IMR-90 (cell line): ENCODE data around the gene DNAJB8. TPM values are rescaled to one million over a fixed set of nuclear protein-coding genes. Genes with fewer than 3 reads are reported as not detected.

Source experiments
- ATAC-seq: fragments of 200-7000 bp; cut with Tn5 transposase; 2 replicates; pipeline ENCODE4 v1.9.1; 2020; ENCODE audit warnings: low read depth, mild to moderate bottlenecking, moderate library complexity
- BruUV-seq: library from RNA; stranded (reverse); fragments of 400-500 nt; replicated peaks from 2 replicates; lab custom pipeline; 2021; lab: Mats Ljungman, UMichigan
- CTCF ChIA-PET: fragments of 300-600 bp; formaldehyde crosslinking; extraction: SDS; loops from one replicate; lab custom pipeline; 2021; ENCODE audit warnings: antibody characterized with exemption; lab: Yijun Ruan, JAX
- POLR2A ChIA-PET: fragments of 300-600 bp; sonication (Branson Sonifier 250); formaldehyde crosslinking; loops from one replicate; lab custom pipeline; 2022; ENCODE audit warnings: antibody characterized with exemption; ENCODE audit not compliant: unreplicated experiment; lab: Charles Lee
- DNase-seq: peaks from one replicate; pipeline ENCODE4 v3.0.0; 2013
- H2AFZ ChIP-seq: replicated peaks from 2 replicates; pipeline ENCODE3; 2013; ENCODE audit warnings: low read length, mild to moderate bottlenecking; ENCODE audit not compliant: poor library complexity
- H2AK5ac ChIP-seq: 2 replicates; pipeline ENCODE4 v1.6.1; 2013; ENCODE audit warnings: low read depth, low read length, inconsistent platforms
- H2AK9ac ChIP-seq: replicated peaks from 2 replicates; pipeline ENCODE3; 2013; ENCODE audit warnings: mild to moderate bottlenecking, low read depth, low read length, moderate library complexity; ENCODE audit not compliant: poor library complexity
- H2BK120ac ChIP-seq: 2 replicates; pipeline ENCODE4 v1.6.1; 2013; ENCODE audit warnings: low read depth, low read length, inconsistent platforms
- H2BK15ac ChIP-seq: 3 replicates; pipeline ENCODE4 v1.6.1; 2013; ENCODE audit warnings: low read depth, low read length, inconsistent platforms
- H2BK20ac ChIP-seq: 2 replicates; pipeline ENCODE4 v1.6.1; 2013; ENCODE audit warnings: low read depth, mild to moderate bottlenecking, inconsistent platforms, low read length, moderate library complexity
- H2BK5ac ChIP-seq: 2 replicates; pipeline ENCODE4 v1.6.1; 2013; ENCODE audit warnings: mild to moderate bottlenecking, low read depth, low read length, inconsistent platforms; ENCODE audit not compliant: poor library complexity, severe bottlenecking
- H3K14ac ChIP-seq: replicated peaks from 2 replicates; pipeline ENCODE4 v1.6.1; 2013; ENCODE audit warnings: low read depth, low read length, inconsistent platforms
- H3K18ac ChIP-seq: 2 replicates; pipeline ENCODE4 v1.6.1; 2013; ENCODE audit warnings: low read depth, low read length, control low read depth
- H3K23ac ChIP-seq: 2 replicates; pipeline ENCODE4 v1.6.1; 2013; ENCODE audit warnings: low read depth, low read length, inconsistent platforms
- H3K27ac ChIP-seq: 2 replicates; pipeline ENCODE4 v1.5.1; 2013; ENCODE audit warnings: mild to moderate bottlenecking, control low read depth, low read length; ENCODE audit not compliant: insufficient read depth
- H3K27me3 ChIP-seq: 2 replicates; pipeline ENCODE4 v1.6.1; 2013; ENCODE audit warnings: low read length; ENCODE audit not compliant: control insufficient read depth, insufficient read depth
- H3K36me3 ChIP-seq: 2 replicates; pipeline ENCODE4 v1.6.1; 2013; ENCODE audit warnings: low read length, mixed read lengths; ENCODE audit not compliant: control insufficient read depth, insufficient read depth
- H3K4ac ChIP-seq: 2 replicates; pipeline ENCODE4 v1.6.1; 2013; ENCODE audit warnings: low read depth, low read length, inconsistent platforms
- H3K4me1 ChIP-seq: 2 replicates; pipeline ENCODE4 v1.6.1; 2013; ENCODE audit warnings: low read length, mixed read lengths; ENCODE audit not compliant: control insufficient read depth, insufficient read depth
- H3K4me2 ChIP-seq: 2 replicates; pipeline ENCODE4 v1.6.1; 2013; ENCODE audit warnings: low read depth, mild to moderate bottlenecking, control low read depth, low read length, moderate library complexity
- H3K4me3 ChIP-seq: 2 replicates; pipeline ENCODE4 v1.5.1; 2013; ENCODE audit warnings: low read depth, mild to moderate bottlenecking, control low read depth, low read length, moderate library complexity; ENCODE audit not compliant: insufficient read depth
- H3K56ac ChIP-seq: 2 replicates; pipeline ENCODE4 v1.6.1; 2013; ENCODE audit warnings: low read length, inconsistent platforms; ENCODE audit not compliant: insufficient read depth; ENCODE audit errors: extremely low read depth
- H3K79me1 ChIP-seq, 2 experiments: 2 replicates each; pipeline ENCODE4 v1.6.1; 2013; ENCODE audit warnings: low read length in 2 of 2, inconsistent platforms in 1 of 2, low read depth in 1 of 2
- H3K9ac ChIP-seq: 2 replicates; pipeline ENCODE4 v1.6.1; 2013; ENCODE audit warnings: low read depth, low read length, control low read depth
- H3K9me1 ChIP-seq: 2 replicates; pipeline ENCODE4 v1.6.1; 2013; ENCODE audit warnings: low read length, inconsistent platforms; ENCODE audit not compliant: insufficient read depth
- H3K9me3 ChIP-seq: 2 replicates; pipeline ENCODE4 v1.6.1; 2013; ENCODE audit warnings: low read length; ENCODE audit not compliant: control insufficient read depth, insufficient read depth
- H4K20me1 ChIP-seq: 2 replicates; pipeline ENCODE4 v1.6.1; 2013; ENCODE audit warnings: low read length, inconsistent platforms; ENCODE audit not compliant: insufficient read depth
- H4K5ac ChIP-seq: 2 replicates; pipeline ENCODE4 v1.6.1; 2013; ENCODE audit warnings: mild to moderate bottlenecking, low read depth, low read length, control low read depth
- H4K8ac ChIP-seq, 2 experiments: 2 replicates each; pipeline ENCODE4 v1.6.1; 2013; ENCODE audit warnings: low read depth in 2 of 2, low read length in 2 of 2, control low read depth in 1 of 2, inconsistent platforms in 1 of 2
- H4K91ac ChIP-seq: 2 replicates; pipeline ENCODE4 v1.6.1; 2013; ENCODE audit warnings: low read depth, low read length, inconsistent platforms; ENCODE audit not compliant: insufficient read depth
- CEBPB ChIP-seq: IDR thresholded peaks from 2 replicates; pipeline ENCODE4 v1.6.1; 2012; ENCODE audit warnings: low read depth, low read length, improper control_type of control experiment
- NFE2L2 ChIP-seq: fragments of 150-350 bp; IDR thresholded peaks from 2 replicates; pipeline ENCODE4 v1.6.1; 2016; ENCODE audit warnings: low read depth, mild to moderate bottlenecking, low read length
- SMC3 ChIP-seq: fragments of 150-350 bp; IDR thresholded peaks from 2 replicates; pipeline ENCODE4 v1.6.1; 2016; ENCODE audit warnings: low read depth, mild to moderate bottlenecking, antibody characterized with exemption, low read length, moderate library complexity
- WGBS, 2 experiments: methylation state at CpG; one replicate each; pipeline versions ENCODE4 v1.1.5 to v1.1.7; 2013; ENCODE audit warnings: missing lambda C conversion rate in 2 of 2; ENCODE audit not compliant: insufficient read length in 1 of 2; ENCODE audit errors: extremely low coverage in 2 of 2; 5-methylcytosine and 5-hydroxymethylcytosine counted together
- dilution Hi-C: fragments of 300-500 bp; cut with HindIII; formaldehyde crosslinking; loops from one replicate; pipeline ENCODE4 v1.14.3; 2018; ENCODE audit warnings: low sequenced_read_pairs; ENCODE audit not compliant: unreplicated experiment
- in situ Hi-C: fragments of 300-500 bp; cut with MboI; formaldehyde crosslinking; loops from 3 replicates; pipeline ENCODE4 v1.14.3; 2019; ENCODE audit warnings: low sequenced_read_pairs, inconsistent platforms, mixed read lengths
- intact Hi-C: fragments of 100-400 bp; cut with micrococcal nuclease; formaldehyde crosslinking; loops from 2 replicates; pipeline ENCODE4 v1.10.0; 2022
- polyA plus RNA-seq, 3 experiments: library from polyadenylated mRNA; depleted of rRNA; stranded (reverse); fragments of >200 nt; gene quantifications; 2 replicates each; pipeline ENCODE4 v1.2.3, GENCODE V29; 2012; ENCODE audit warnings: low replicate concordance in 1 of 3
- total RNA-seq: library from RNA; depleted of rRNA; stranded (reverse); fragments of >200 nt; gene quantifications from 2 replicates; pipeline ENCODE4 v1.2.3, GENCODE V29; 2012

Gene DNAJB8
- total and polyA plus RNA-seq, 2 of the 4 experiments (the other 2 are of a cell fraction) = not detected

DNA sequence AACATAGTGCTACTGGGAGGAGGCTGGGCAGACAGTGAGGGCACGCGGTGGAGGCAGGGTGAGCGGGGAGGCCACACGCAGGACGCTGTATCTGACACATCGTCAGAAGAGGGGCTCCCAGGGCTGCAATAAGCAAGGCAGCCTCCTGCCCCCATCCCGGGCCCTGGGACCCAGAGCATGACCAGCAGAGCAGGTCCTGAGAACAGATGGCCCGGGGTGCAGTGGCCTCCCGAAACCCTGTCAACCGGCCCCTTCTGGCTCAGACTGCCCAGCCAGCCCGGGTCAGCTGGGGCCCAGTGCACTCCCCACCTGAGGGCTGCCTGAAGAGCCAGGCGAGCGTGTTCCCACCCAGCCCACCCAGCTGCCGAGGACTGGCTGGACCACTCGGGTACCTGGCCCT, 37.4 kb downstream of the DNAJB8 start:
- Histone ChIP-seq H2BK15ac (no peak overlapping the region), H2AFZ (no peak overlapping the region), H2BK5ac (no peak overlapping the region), H4K8ac (no peak overlapping the region), H2AK9ac (no peak overlapping the region), H3K9me3 (no peaks in the 10 kb centered on the region), H3K4me1 (peaks cover 2% of the 10 kb centered on the region; the same call in 1 of the 2 replicates), H3K56ac (no peak overlapping the region), H2AK5ac (no peak overlapping the region), H3K18ac (no peak overlapping the region), H3K79me1 (no peaks in the 10 kb centered on the region), H3K14ac (no peak overlapping the region), H2BK20ac (no peak overlapping the region), H3K4me3 (no peak overlapping the region), H3K9ac (no peak overlapping the region), H2BK120ac (no peak overlapping the region), H4K20me1 (no peaks in the 10 kb centered on the region; the same call in none of the 2 replicates), H3K4ac (no peak overlapping the region), H3K27ac (no peak overlapping the region), H3K36me3 (no peaks in the 10 kb centered on the region), H4K5ac (no peak overlapping the region), H3K4me2 (no peak overlapping the region), H3K27me3 (peaks cover 49% of the 10 kb centered on the region), H3K9me1 (no peaks in the 10 kb centered on the region), H3K23ac (no peak overlapping the region), H4K91ac (no peak overlapping the region)
- 75% methylated on average over 12 of the region's 15 CpGs; no CpG with 5 or more reads in 1 of the 2 experiments for WGBS, 2 experiments
- POLR2A ChIA-PET = no interaction called here
- intact Hi-C loops = loop anchor here (5.0 kb wide), 1 partner anchor 257 kb away; no protein-coding TSS in a partner anchor
- CTCF ChIA-PET = no interaction called here
- in situ Hi-C loops = no loop called here
- dilution Hi-C loops = no loop called here
- DNase-seq (no peak), ATAC-seq (no peak)
- no TSS peak for BruUV-seq
- no peak for TF ChIP-seq CEBPB
- no peak for TF ChIP-seq SMC3
- no peak for TF ChIP-seq NFE2L2
